HCT116 (cell line): ENCODE measurements around the gene MRPL16. TPM values are rescaled to one million over a fixed set of nuclear protein-coding genes. Genes with fewer than 3 reads are reported as not detected.

Source experiments
- ATAC-seq: fragments of 200-7000 bp; cut with Tn5 transposase; 2 replicates; pipeline ENCODE4 v1.9.1; 2020; ENCODE audit warnings: mild to moderate bottlenecking, moderate library complexity
- BruUV-seq: library from RNA; stranded (reverse); fragments of 400-500 nt; replicated peaks from 2 replicates; lab custom pipeline; 2021; lab: Mats Ljungman, UMichigan
- CTCF ChIA-PET: fragments of 300-600 bp; sonication (Branson Sonifier 250); formaldehyde crosslinking; loops from one replicate; lab custom pipeline; 2021; ENCODE audit warnings: antibody characterized with exemption; lab: Charles Lee
- POLR2A ChIA-PET: fragments of 300-600, 350-600 bp; sonication (Branson Sonifier 250); formaldehyde crosslinking; loops from one replicate; lab custom pipeline; 2021; ENCODE audit warnings: antibody characterized with exemption; lab: Charles Lee
- RAD21 ChIA-PET, 2 experiments: fragments of 300-600 bp; sonication (Branson Sonifier 250); formaldehyde crosslinking; loops; one replicate each; lab custom pipeline; 2023; ENCODE audit warnings: low total read pairs in 2 of 2; ENCODE audit not compliant: uncharacterized antibody in 2 of 2, unreplicated experiment in 2 of 2, low non-redundant PET in 1 of 2; lab: Charles Lee
- DNase-seq: peaks from one replicate; pipeline ENCODE4 v3.0.0-alpha.2; 2010; ENCODE audit warnings: low read depth, low spot score
- H2AFZ ChIP-seq: fragments of 200-600 bp; shearing (Covaris generic), sonication (generic); 2 replicates; pipeline ENCODE4 v1.6.1; 2017; ENCODE audit warnings: low read depth, mixed run types, mixed read lengths, antibody characterized with exemption, low read length; ENCODE audit not compliant: poor library complexity, severe bottlenecking
- H3K27ac ChIP-seq: 2 replicates; pipeline ENCODE4 v1.5.1; 2012; ENCODE audit warnings: low read depth, low read length
- H3K27me3 ChIP-seq: fragments of 200-600 bp; sonication (generic); 2 replicates; pipeline ENCODE4 v1.6.1; 2016; ENCODE audit warnings: mixed run types, low read length, mixed read lengths; ENCODE audit not compliant: insufficient read depth
- H3K36me3 ChIP-seq, 2 experiments: fragments of 200-500 bp in 1 of 2; fragments of 200-600 bp in 1 of 2; sonication (Bioruptor generic) in 1 of 2; sonication (generic) in 1 of 2; 2 replicates each; pipeline versions ENCODE4 v1.5.1 to v1.6.1; 2014 to 2016; ENCODE audit warnings: low read length in 2 of 2, inconsistent platforms in 1 of 2, mixed read lengths in 1 of 2, mixed run types in 1 of 2; ENCODE audit not compliant: insufficient read depth in 2 of 2, control insufficient read depth in 1 of 2
- H3K4me1 ChIP-seq, 2 experiments: fragments of 200-600 bp in 1 of 2; sonication (generic) in 1 of 2; 2 replicates each; pipeline versions ENCODE4 v1.5.1 to v1.6.1; 2012 to 2017; ENCODE audit warnings: low read length in 2 of 2, inconsistent platforms in 1 of 2, mild to moderate bottlenecking in 1 of 2, mixed read lengths in 1 of 2, mixed run types in 1 of 2, moderate library complexity in 1 of 2; ENCODE audit not compliant: insufficient read depth in 2 of 2, control insufficient read depth in 1 of 2
- H3K4me2 ChIP-seq: fragments of 200-600 bp; sonication (generic); 2 replicates; pipeline ENCODE4 v1.6.1; 2017; ENCODE audit warnings: mixed run types, low read length, mixed read lengths
- H3K4me3 ChIP-seq, 2 experiments: fragments of 200-600 bp in 1 of 2; sonication (generic) in 1 of 2; replicated peaks in 1 of 2; 2 replicates each; pipeline ENCODE4 v1.5.1; 2011 to 2016; ENCODE audit warnings: low read length in 2 of 2, control low read depth in 1 of 2, low read depth in 1 of 2, mild to moderate bottlenecking in 1 of 2, mixed read lengths in 1 of 2, mixed run types in 1 of 2
- H3K79me2 ChIP-seq: fragments of 200-600 bp; sonication (generic); 2 replicates; pipeline ENCODE4 v1.6.1; 2017; ENCODE audit warnings: mild to moderate bottlenecking, mixed run types, low read length, moderate library complexity, mixed read lengths; ENCODE audit not compliant: insufficient read depth
- H3K9ac ChIP-seq: fragments of 200-600 bp; sonication (generic); 2 replicates; pipeline ENCODE4 v1.6.1; 2016; ENCODE audit warnings: low read length, mixed read lengths
- H3K9me2 ChIP-seq: fragments of 200-600 bp; sonication (generic), shearing (Covaris generic); 2 replicates; pipeline ENCODE4 v1.6.1; 2017; ENCODE audit warnings: mixed run types, mild to moderate bottlenecking, moderate library complexity; ENCODE audit not compliant: insufficient read depth
- H3K9me3 ChIP-seq, 2 experiments: fragments of 200-500 bp in 1 of 2; fragments of 200-600 bp in 1 of 2; sonication (Bioruptor generic) in 1 of 2; sonication (generic) in 1 of 2; 2 replicates each; pipeline ENCODE4 v1.6.1; 2014 to 2017; ENCODE audit warnings: low read length in 2 of 2, mixed read lengths in 2 of 2, inconsistent platforms in 1 of 2, low read depth in 1 of 2, mild to moderate bottlenecking in 1 of 2, mixed run types in 1 of 2, moderate library complexity in 1 of 2; ENCODE audit not compliant: control insufficient read depth in 1 of 2, insufficient read depth in 1 of 2
- H4K20me1 ChIP-seq: fragments of 200-600 bp; sonication (generic), shearing (Covaris generic); 2 replicates; pipeline ENCODE4 v1.6.1; 2017; ENCODE audit warnings: mixed run types, mild to moderate bottlenecking, moderate library complexity; ENCODE audit not compliant: insufficient read depth
- ATF3 ChIP-seq: IDR thresholded peaks from 2 replicates; pipeline ENCODE4 v1.6.1; 2012
- CBX3 ChIP-seq: IDR thresholded peaks from 2 replicates; pipeline ENCODE4 v1.6.1; 2012; ENCODE audit warnings: low read depth
- CEBPB ChIP-seq: IDR thresholded peaks from 2 replicates; pipeline ENCODE4 v1.6.1; 2012; ENCODE audit warnings: low read depth
- CTCF ChIP-seq, 3 experiments: fragments of 200-600 bp in 1 of 3; sonication (generic) in 1 of 3; IDR thresholded peaks in 2 of 3; conservative IDR thresholded peaks in 1 of 3; 2 replicates each; pipeline ENCODE4 v1.5.1; 2012 to 2017; ENCODE audit warnings: low read depth in 2 of 3, low read length in 2 of 3, antibody characterized with exemption in 1 of 3, borderline replicate concordance in 1 of 3, control low read depth in 1 of 3, mild to moderate bottlenecking in 1 of 3, mixed read lengths in 1 of 3, mixed run types in 1 of 3, moderate library complexity in 1 of 3; ENCODE audit not compliant: insufficient read depth in 1 of 3
- EGR1 ChIP-seq: IDR thresholded peaks from 2 replicates; pipeline ENCODE4 v1.6.1; 2012; ENCODE audit warnings: low read depth
- FOSL1 ChIP-seq: IDR thresholded peaks from 2 replicates; pipeline ENCODE4 v1.6.1; 2012; ENCODE audit warnings: low read depth
- JUND ChIP-seq: IDR thresholded peaks from 2 replicates; pipeline ENCODE4 v1.6.1; 2012
- MAX ChIP-seq: IDR thresholded peaks from 2 replicates; pipeline ENCODE4 v1.6.1; 2012
- POLR2A ChIP-seq: IDR thresholded peaks from 2 replicates; pipeline ENCODE4 v1.7.0; 2011; ENCODE audit warnings: borderline replicate concordance; ENCODE audit not compliant: insufficient read depth, insufficient read length; ENCODE audit errors: extremely low read depth
- POLR2AphosphoS5 ChIP-seq: IDR thresholded peaks from 2 replicates; pipeline ENCODE4 v1.6.1; 2011; ENCODE audit warnings: mild to moderate bottlenecking, low read depth, low read length, moderate library complexity
- RAD21 ChIP-seq: IDR thresholded peaks from 2 replicates; pipeline ENCODE4 v1.6.1; 2012; ENCODE audit warnings: low read depth, mild to moderate bottlenecking
- REST ChIP-seq: IDR thresholded peaks from 2 replicates; pipeline ENCODE4 v1.6.1; 2012; ENCODE audit warnings: low read depth
- SRF ChIP-seq: IDR thresholded peaks from 2 replicates; pipeline ENCODE4 v1.6.1; 2012; ENCODE audit warnings: low read depth
- TCF7L2 ChIP-seq: IDR thresholded peaks from 2 replicates; pipeline ENCODE4 v1.7.0; 2011; ENCODE audit warnings: borderline replicate concordance, inconsistent platforms; ENCODE audit not compliant: insufficient read depth, insufficient read length; ENCODE audit errors: extremely low read depth
- YY1 ChIP-seq: IDR thresholded peaks from 2 replicates; pipeline ENCODE4 v1.6.1; 2011; ENCODE audit warnings: low read length, low read depth, moderate library complexity, mild to moderate bottlenecking; ENCODE audit not compliant: insufficient replicate concordance; ENCODE audit errors: extremely low read depth
- ZBTB33 ChIP-seq: IDR thresholded peaks from 2 replicates; pipeline ENCODE4 v1.6.1; 2011; ENCODE audit warnings: mild to moderate bottlenecking, low read length, moderate library complexity; ENCODE audit not compliant: insufficient replicate concordance; ENCODE audit errors: extremely low read depth
- ZFX ChIP-seq: fragments of 450-650 bp; IDR thresholded peaks from 2 replicates; pipeline ENCODE4 v1.6.1; 2017
- intact Hi-C: fragments of 100-400 bp; cut with micrococcal nuclease; formaldehyde crosslinking; loops from 2 replicates; pipeline ENCODE4 v1.10.0; 2022
- total RNA-seq: library from RNA; stranded (reverse); gene quantifications from one replicate; pipeline ENCODE4 v1.2.1, GENCODE V29; 2021; ENCODE audit not compliant: unreplicated experiment

Gene MRPL16
- total RNA-seq, 1 experiment from 2014 or later: 61.0 TPM

- TF ChIP-seq CTCF (IDR thresholded peaks at IDR 0.05 in 2 of 3, conservative IDR thresholded peaks at IDR 0.05 in 1 of 3; ENCODE audit: borderline replicate concordance in 1 of 3, insufficient read depth in 1 of 3, low read depth in 2 of 3, low read length in 2 of 3) (no peak), EGR1 (no peak), ZFX (no peak), RAD21 (no peak)
Measured at GRCh38 chr11:59776210-59777066, 34.1 kb downstream of the MRPL16 start (continued).

- ChIA-PET RAD21 (no interaction called here), POLR2A (no interaction called here), CTCF (no interaction called here)
- H3K4me3 ChIP-seq: no peak overlapping the region
- no peaks in the 10 kb centered on the region for H3K27me3 ChIP-seq
- intact Hi-C loops: no loop called here
- ATAC-seq (no peak), DNase-seq (no peak)
- H3K27ac ChIP-seq: no peak overlapping the region
- H3K9me3 ChIP-seq: no peaks in the 10 kb centered on the region
- no TSS peak for BruUV-seq
- H3K9ac ChIP-seq: no peak overlapping the region
- no peaks in the 10 kb centered on the region; a peak in 1 of 4 replicates for H3K36me3 ChIP-seq
- no peaks in the 10 kb centered on the region for H3K9me2 ChIP-seq
- no peak overlapping the region for H3K4me2 ChIP-seq
- H3K79me2 ChIP-seq: peaks cover 33% of the 10 kb centered on the region
- no peak overlapping the region for H2AFZ ChIP-seq
- H4K20me1 ChIP-seq: peaks cover 8% of the 10 kb centered on the region; the same call in 1 of the 2 replicates
- TF ChIP-seq REST (no peak), ATF3 (no peak), MAX (no peak), TCF7L2 (no peak), CEBPB (no peak), YY1 (no peak), SRF (no peak), POLR2AphosphoS5 (no peak), ZBTB33 (no peak), JUND (no peak), ZFX (no peak), EGR1 (no peak), POLR2A (no peak), FOSL1 (no peak), CBX3 (no peak)
- H3K4me1 ChIP-seq: peaks cover 14 to 27% of the 10 kb centered on the region in 2 experiments
Measured at GRCh38 chr11:59773083-59773440, 37.5 kb downstream of the MRPL16 start.
